ENCODE data around the gene KYAT1. TPM values are rescaled to one million over a fixed set of nuclear protein-coding genes. Genes with fewer than 3 reads are reported as not detected.

KYAT1 gene
- total and polyA plus RNA-seq, 5 donors from 2014 or later = 8.2 to 15.7 (median 11.5) TPM

- peak overlapping the region; percentile 28 for H3K4me3 ChIP-seq (ENCODE audit: low read depth, low read length)
- peaks cover 17% of the 10 kb centered on the region for H3K36me3 ChIP-seq (ENCODE audit: control insufficient read depth, insufficient read depth, low read length)
- H3K9me3 Mint-ChIP-seq = no peaks in the 10 kb centered on the region
- peak overlapping the region; percentile 95 to 98 (median 97) for H3K27ac Mint-ChIP-seq
- H3K27me3 ChIP-seq (ENCODE audit: control insufficient read depth, insufficient read depth, low read length) = no peaks in the 10 kb centered on the region
- ATAC-seq (ENCODE audit: low read depth in 2 of 2) = no peak
- H3K27ac ChIP-seq (ENCODE audit: insufficient read depth, low read length, poor library complexity, severe bottlenecking) = peak overlapping the region; percentile 79
- H3K27me3 Mint-ChIP-seq = no peaks in the 10 kb centered on the region
- H3K9me3 ChIP-seq (ENCODE audit: control insufficient read depth in 2 of 2, low read length in 2 of 2) = no peaks in the 10 kb centered on the region
- peaks cover 92% of the 10 kb centered on the region for H3K4me1 ChIP-seq (ENCODE audit: control insufficient read depth, insufficient read depth, low read length, poor library complexity, severe bottlenecking)
- H3K4me1 Mint-ChIP-seq = peaks cover 27 to 95% (median 46%) of the 10 kb centered on the region in 4 donors
- peaks cover 38% of the 10 kb centered on the region for H3K36me3 Mint-ChIP-seq
- DNase-seq = peak in 1 of 3 donors; percentile 58
- H3K4me3 Mint-ChIP-seq = peak overlapping the region; percentile 13 to 81 (median 62)
These were observed 16.6 kb upstream of the KYAT1 start for GRCh38 chr9:128898382-128898781.

- no peaks in the 10 kb centered on the region for H3K9me3 Mint-ChIP-seq
- peaks cover 30% of the 10 kb centered on the region for H3K36me3 ChIP-seq (ENCODE audit: control insufficient read depth, insufficient read depth, low read length)
- DNase-seq = no peak
- peak overlapping the region; percentile 63 for H3K27ac ChIP-seq (ENCODE audit: insufficient read depth, low read length, poor library complexity, severe bottlenecking)
- no peak for ATAC-seq (ENCODE audit: low read depth in 2 of 2)
- no peaks in the 10 kb centered on the region for H3K9me3 ChIP-seq (ENCODE audit: control insufficient read depth in 2 of 2, low read length in 2 of 2)
- peak overlapping the region; percentile 33 to 93 (median 46) for H3K27ac Mint-ChIP-seq
- H3K4me3 ChIP-seq (ENCODE audit: low read depth, low read length) = no peak overlapping the region
- no peaks in the 10 kb centered on the region for H3K27me3 Mint-ChIP-seq
- H3K4me1 Mint-ChIP-seq = peaks cover 23 to 87% (median 45%) of the 10 kb centered on the region in 4 donors
- H3K36me3 Mint-ChIP-seq = peaks cover 41% of the 10 kb centered on the region
- H3K4me1 ChIP-seq (ENCODE audit: control insufficient read depth, insufficient read depth, low read length, poor library complexity, severe bottlenecking) = peaks cover 85% of the 10 kb centered on the region
- H3K4me3 Mint-ChIP-seq = peak overlapping the region in 2 of 4 donors; percentile 5 to 73
- H3K27me3 ChIP-seq (ENCODE audit: control insufficient read depth, insufficient read depth, low read length) = no peaks in the 10 kb centered on the region
These were observed 13.8 kb upstream of the KYAT1 start for GRCh38 chr9:128895556-128895955.

DNA sequence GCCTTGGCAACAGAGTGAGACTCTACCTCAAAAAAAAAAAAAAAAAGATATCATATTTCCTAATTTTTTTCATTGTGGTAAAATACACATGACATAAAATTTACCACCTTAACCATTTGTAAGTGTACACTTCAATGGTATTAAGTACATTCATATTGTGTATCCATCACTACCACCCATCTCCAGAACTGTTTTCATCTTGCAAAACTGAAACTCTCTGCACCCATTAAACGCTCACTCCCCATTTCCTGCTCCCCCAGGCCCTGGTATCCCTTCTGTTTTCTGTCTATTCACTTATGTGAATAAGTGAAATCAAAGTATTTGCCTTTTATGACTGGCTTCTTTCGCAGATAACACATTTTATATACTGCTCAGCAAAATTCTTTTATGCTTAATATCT is 13.0 kb upstream of the KYAT1 start:
- ATAC-seq (ENCODE audit: low read depth in 2 of 2) = no peak
- H3K27ac ChIP-seq (ENCODE audit: insufficient read depth, low read length, poor library complexity, severe bottlenecking) = peak overlapping the region; percentile 63
- H3K4me3 Mint-ChIP-seq = peak overlapping the region; percentile 1 to 62 (median 46)
- peak in 1 of 3 donors; percentile 78 for DNase-seq
- no peaks in the 10 kb centered on the region for H3K9me3 Mint-ChIP-seq
- H3K27ac Mint-ChIP-seq = peak overlapping the region; percentile 33 to 93 (median 53)
- peaks cover 35% of the 10 kb centered on the region for H3K36me3 ChIP-seq (ENCODE audit: control insufficient read depth, insufficient read depth, low read length)
- H3K27me3 ChIP-seq (ENCODE audit: control insufficient read depth, insufficient read depth, low read length) = no peaks in the 10 kb centered on the region
- H3K9me3 ChIP-seq (ENCODE audit: control insufficient read depth in 2 of 2, low read length in 2 of 2) = no peaks in the 10 kb centered on the region
- no peaks in the 10 kb centered on the region for H3K27me3 Mint-ChIP-seq
- H3K36me3 Mint-ChIP-seq = peaks cover 41% of the 10 kb centered on the region
- no peak overlapping the region for H3K4me3 ChIP-seq (ENCODE audit: low read depth, low read length)
- peaks cover 77% of the 10 kb centered on the region for H3K4me1 ChIP-seq (ENCODE audit: control insufficient read depth, insufficient read depth, low read length, poor library complexity, severe bottlenecking)
- peaks cover 23 to 83% (median 39%) of the 10 kb centered on the region in 4 donors for H3K4me1 Mint-ChIP-seq

DNA sequence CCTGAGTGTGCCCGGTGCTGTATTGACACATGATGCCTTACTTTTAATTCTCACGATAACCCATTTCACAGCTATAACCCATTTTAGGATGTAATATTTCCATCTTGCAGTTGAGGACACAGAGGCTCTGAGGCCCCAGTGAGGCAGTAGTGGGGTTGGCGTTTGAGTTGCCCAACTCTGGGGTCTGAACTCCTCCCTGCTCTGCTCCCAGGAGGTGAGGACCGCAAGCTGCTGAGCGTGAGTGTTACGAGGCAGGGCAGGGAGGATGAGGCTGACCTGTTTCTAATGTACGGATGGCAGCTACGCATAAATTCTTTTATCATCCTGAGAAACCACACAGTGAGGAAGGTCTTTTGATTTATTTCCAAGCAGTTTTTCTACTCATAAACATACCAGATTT is 11.6 kb upstream of the KYAT1 start:
- H3K4me3 ChIP-seq (ENCODE audit: low read depth, low read length) = no peak overlapping the region
- Mint-ChIP-seq H3K4me1 (peaks cover 16 to 76% (median 36%) of the 10 kb centered on the region in 4 donors), H3K27me3 (no peaks in the 10 kb centered on the region), H3K9me3 (no peaks in the 10 kb centered on the region), H3K36me3 (peaks cover 41% of the 10 kb centered on the region), H3K27ac (peak overlapping the region; percentile 33 to 92 (median 90)), H3K4me3 (peak overlapping the region in 3 of 4 donors; percentile 12 to 60 (median 13))
- H3K27me3 ChIP-seq (ENCODE audit: control insufficient read depth, insufficient read depth, low read length) = no peaks in the 10 kb centered on the region
- H3K4me1 ChIP-seq (ENCODE audit: control insufficient read depth, insufficient read depth, low read length, poor library complexity, severe bottlenecking) = peaks cover 66% of the 10 kb centered on the region
- peaks cover 45% of the 10 kb centered on the region for H3K36me3 ChIP-seq (ENCODE audit: control insufficient read depth, insufficient read depth, low read length)
- DNase-seq (no peak), ATAC-seq (ENCODE audit: low read depth in 2 of 2) (no peak)
- peak overlapping the region; percentile 47 for H3K27ac ChIP-seq (ENCODE audit: insufficient read depth, low read length, poor library complexity, severe bottlenecking)
- no peaks in the 10 kb centered on the region for H3K9me3 ChIP-seq (ENCODE audit: control insufficient read depth in 2 of 2, low read length in 2 of 2)

GRCh38 chr9:128892221-128892921 is 10.6 kb upstream of the KYAT1 start:
- Histone ChIP-seq H3K9me3 (ENCODE audit: control insufficient read depth in 2 of 2, low read length in 2 of 2) (no peaks in the 10 kb centered on the region), H3K4me3 (ENCODE audit: low read depth, low read length) (no peak overlapping the region), H3K36me3 (ENCODE audit: control insufficient read depth, insufficient read depth, low read length) (peaks cover 51% of the 10 kb centered on the region), H3K27ac (ENCODE audit: insufficient read depth, low read length, poor library complexity, severe bottlenecking) (peak overlapping the region; percentile 47), H3K27me3 (ENCODE audit: control insufficient read depth, insufficient read depth, low read length) (no peaks in the 10 kb centered on the region), H3K4me1 (ENCODE audit: control insufficient read depth, insufficient read depth, low read length, poor library complexity, severe bottlenecking) (peaks cover 60% of the 10 kb centered on the region)
- Mint-ChIP-seq H3K4me3 (no peak overlapping the region), H3K9me3 (no peaks in the 10 kb centered on the region), H3K27me3 (no peaks in the 10 kb centered on the region), H3K27ac (peak overlapping the region; percentile 90 to 92 (median 90)), H3K36me3 (peaks cover 35% of the 10 kb centered on the region), H3K4me1 (peaks cover 10 to 75% (median 38%) of the 10 kb centered on the region in 4 donors)
- peak; percentile 70 to 75 for ATAC-seq (ENCODE audit: low read depth in 2 of 2)
- DNase-seq = peak in 1 of 3 donors; percentile 67

GRCh38 chr9:128891321-128892220 is 9.8 kb upstream of the KYAT1 start:
- DNase-seq (no peak), ATAC-seq (ENCODE audit: low read depth in 2 of 2) (no peak)
- Histone ChIP-seq H3K27ac (ENCODE audit: insufficient read depth, low read length, poor library complexity, severe bottlenecking) (peak overlapping the region; percentile 47), H3K36me3 (ENCODE audit: control insufficient read depth, insufficient read depth, low read length) (peaks cover 52% of the 10 kb centered on the region), H3K27me3 (ENCODE audit: control insufficient read depth, insufficient read depth, low read length) (no peaks in the 10 kb centered on the region), H3K4me3 (ENCODE audit: low read depth, low read length) (no peak overlapping the region), H3K4me1 (ENCODE audit: control insufficient read depth, insufficient read depth, low read length, poor library complexity, severe bottlenecking) (peaks cover 60% of the 10 kb centered on the region), H3K9me3 (ENCODE audit: control insufficient read depth in 2 of 2, low read length in 2 of 2) (no peaks in the 10 kb centered on the region)
- Mint-ChIP-seq H3K27ac (peak overlapping the region; percentile 52 to 90 (median 80)), H3K4me1 (peaks cover 10 to 74% (median 37%) of the 10 kb centered on the region in 4 donors), H3K36me3 (peaks cover 31% of the 10 kb centered on the region), H3K27me3 (no peaks in the 10 kb centered on the region), H3K4me3 (no peak overlapping the region), H3K9me3 (no peaks in the 10 kb centered on the region)

DNA sequence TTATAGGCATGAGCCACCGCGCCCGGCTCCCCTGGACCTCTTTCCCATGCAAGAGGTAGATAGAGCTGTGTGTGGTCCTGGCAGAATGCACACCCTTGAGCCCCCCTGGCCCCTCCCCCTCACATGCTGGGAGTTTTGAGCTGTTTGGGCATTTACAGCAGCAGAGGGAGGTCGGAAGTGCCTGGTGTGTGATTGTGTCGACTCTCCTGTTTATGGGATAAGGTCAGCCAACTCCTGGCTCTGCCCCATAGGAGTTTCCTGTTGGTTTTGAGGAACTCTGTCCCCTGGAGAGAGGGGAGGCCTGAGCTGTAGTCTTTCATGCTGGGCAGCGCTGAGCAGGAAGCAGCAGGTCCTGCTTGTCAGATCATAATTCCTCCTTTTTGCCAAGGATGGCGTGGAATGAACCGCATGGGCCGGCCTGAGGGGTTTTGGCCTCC is 6.2 kb upstream of the KYAT1 start:
- peaks cover 46% of the 10 kb centered on the region for H3K36me3 ChIP-seq (ENCODE audit: control insufficient read depth, insufficient read depth, low read length)
- H3K4me3 Mint-ChIP-seq = no peak overlapping the region
- no peaks in the 10 kb centered on the region for H3K27me3 ChIP-seq (ENCODE audit: control insufficient read depth, insufficient read depth, low read length)
- peak overlapping the region in 1 of 3 donors; percentile 69 for H3K27ac Mint-ChIP-seq
- H3K27ac ChIP-seq (ENCODE audit: insufficient read depth, low read length, poor library complexity, severe bottlenecking) = no peak overlapping the region
- H3K9me3 ChIP-seq (ENCODE audit: control insufficient read depth in 2 of 2, low read length in 2 of 2) = no peaks in the 10 kb centered on the region
- H3K4me1 Mint-ChIP-seq = peaks cover 5 to 75% (median 45%) of the 10 kb centered on the region in 4 donors
- ATAC-seq (ENCODE audit: low read depth in 2 of 2) (no peak), DNase-seq (no peak)
- no peak overlapping the region for H3K4me3 ChIP-seq (ENCODE audit: low read depth, low read length)
- H3K9me3 Mint-ChIP-seq = no peaks in the 10 kb centered on the region
- H3K4me1 ChIP-seq (ENCODE audit: control insufficient read depth, insufficient read depth, low read length, poor library complexity, severe bottlenecking) = peaks cover 62% of the 10 kb centered on the region
- H3K27me3 Mint-ChIP-seq = no peaks in the 10 kb centered on the region
- peaks cover 25% of the 10 kb centered on the region for H3K36me3 Mint-ChIP-seq
